ENCODE measurements around the gene LGMN. TPM values are rescaled to one million over a fixed set of nuclear protein-coding genes. Genes with fewer than 3 reads are reported as not detected.

LGMN gene
- total and polyA plus RNA-seq, 2 experiments from 2014 or later: 98.8 to 129 TPM

DNA sequence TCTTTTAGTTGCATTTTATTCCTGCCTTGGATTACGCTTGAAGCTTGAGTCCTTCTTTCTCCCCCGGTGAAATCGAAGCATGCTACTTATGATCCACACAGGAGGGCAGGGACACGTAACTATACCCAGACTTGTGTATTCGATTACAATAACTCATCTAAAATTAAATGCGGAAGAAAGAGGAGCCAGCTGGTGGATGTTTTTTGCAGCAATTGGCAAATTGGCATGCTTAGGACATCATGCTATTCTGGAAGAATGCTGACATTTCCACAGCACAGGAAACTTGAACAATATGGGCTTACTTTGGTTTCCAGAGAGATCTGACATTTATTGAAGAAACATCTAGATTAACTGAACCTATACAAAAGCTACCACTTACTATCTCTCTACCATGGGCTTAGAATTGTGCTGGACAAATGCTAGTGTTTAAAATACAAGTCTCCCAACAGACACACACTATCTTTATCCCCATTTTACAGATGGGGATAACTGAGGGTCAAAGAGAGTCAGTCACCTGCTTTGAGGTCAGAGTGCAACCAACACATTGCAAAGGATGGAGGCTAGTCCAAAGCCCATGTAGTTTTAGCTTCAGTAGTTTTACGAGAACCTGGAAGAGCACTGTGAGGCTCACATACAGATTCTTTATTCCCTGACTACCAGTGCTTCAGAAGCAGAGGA lies 36.3 kb downstream of the LGMN start:
- no peak overlapping the region for H3K4me3 ChIP-seq
- H3F3A ChIP-seq (ENCODE audit: insufficient read depth): peaks cover 9% of the 10 kb centered on the region; the same call in 1 of the 2 replicates
- no peak for TF ChIP-seq EZH2phosphoT487 (IDR thresholded peaks at IDR 0.05; ENCODE audit: insufficient read depth, low read depth)
- TF ChIP-seq EZH2 (IDR thresholded peaks at IDR 0.05; ENCODE audit: insufficient read depth, poor library complexity, severe bottlenecking): no peak
- no peak for DNase-seq
- H3K9ac ChIP-seq: no peak overlapping the region
- H3K9me3 ChIP-seq (ENCODE audit: low read depth): no peaks in the 10 kb centered on the region
- peaks cover 12% of the 10 kb centered on the region for H3K4me1 ChIP-seq (ENCODE audit: insufficient read depth)
- H4K20me1 ChIP-seq (ENCODE audit: insufficient read depth): no peaks in the 10 kb centered on the region
- no peaks in the 10 kb centered on the region for H3K36me3 ChIP-seq (ENCODE audit: low read depth)
- no peak overlapping the region for H3K27ac ChIP-seq
- in situ Hi-C loops (cut with MboI): no loop called here
- no peak overlapping the region for H3K4me2 ChIP-seq (ENCODE audit: unreplicated experiment)
- WGBS, 2 experiments (ENCODE audit: low coverage in 1 of 2, low lambda C conversion rate in 2 of 2, missing lambda C conversion rate in 2 of 2): 68 to 69% methylated on average over 7 of the region's 7 CpGs
- H3K27me3 ChIP-seq (replicated peaks; ENCODE audit: insufficient read depth): no peaks in the 10 kb centered on the region
- H2AFZ ChIP-seq: no peak overlapping the region
- H3K79me2 ChIP-seq (ENCODE audit: insufficient read depth): no peaks in the 10 kb centered on the region
- H3K9me2 ChIP-seq (ENCODE audit: insufficient read depth): no peaks in the 10 kb centered on the region

DNA sequence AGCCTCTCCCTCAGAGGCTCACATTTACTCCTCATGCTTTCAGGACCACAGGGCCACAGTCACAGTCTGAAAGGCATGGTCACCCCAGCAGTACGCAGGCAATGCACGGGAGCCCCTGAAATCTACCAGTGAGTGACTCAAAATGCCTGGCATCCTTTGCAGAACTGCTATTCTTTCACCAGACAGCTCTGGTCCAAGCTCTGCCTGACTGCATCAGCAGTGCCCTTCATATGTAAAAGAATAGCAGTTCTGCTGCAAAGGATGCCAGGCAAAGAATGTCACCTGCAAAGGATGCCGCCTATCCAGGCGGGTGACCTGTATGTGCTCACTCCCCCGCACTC lies 38.5 kb downstream of the LGMN start:
- peak; percentile 20 for DNase-seq
- Histone ChIP-seq H3K36me3 (ENCODE audit: low read depth) (no peaks in the 10 kb centered on the region), H3K4me2 (ENCODE audit: unreplicated experiment) (no peak overlapping the region), H3K9me3 (ENCODE audit: low read depth) (no peaks in the 10 kb centered on the region), H3K4me3 (no peak overlapping the region), H3K79me2 (ENCODE audit: insufficient read depth) (no peaks in the 10 kb centered on the region), H4K20me1 (ENCODE audit: insufficient read depth) (no peaks in the 10 kb centered on the region), H3F3A (ENCODE audit: insufficient read depth) (peaks cover 9% of the 10 kb centered on the region; the same call in 1 of the 2 replicates), H3K27ac (no peak overlapping the region), H3K9ac (no peak overlapping the region), H3K4me1 (ENCODE audit: insufficient read depth) (peaks cover 12% of the 10 kb centered on the region), H3K27me3 (replicated peaks; ENCODE audit: insufficient read depth) (no peaks in the 10 kb centered on the region), H2AFZ (no peak overlapping the region), H3K9me2 (ENCODE audit: insufficient read depth) (no peaks in the 10 kb centered on the region)
- in situ Hi-C loops (cut with MboI): no loop called here
- TF ChIP-seq EZH2 (IDR thresholded peaks at IDR 0.05; ENCODE audit: insufficient read depth, poor library complexity, severe bottlenecking): no peak
- TF ChIP-seq EZH2phosphoT487 (IDR thresholded peaks at IDR 0.05; ENCODE audit: insufficient read depth, low read depth): no peak
- WGBS, 2 experiments (ENCODE audit: low coverage in 1 of 2, low lambda C conversion rate in 2 of 2, missing lambda C conversion rate in 2 of 2): 83 to 89% methylated on average over 5 of the region's 5 CpGs

DNA sequence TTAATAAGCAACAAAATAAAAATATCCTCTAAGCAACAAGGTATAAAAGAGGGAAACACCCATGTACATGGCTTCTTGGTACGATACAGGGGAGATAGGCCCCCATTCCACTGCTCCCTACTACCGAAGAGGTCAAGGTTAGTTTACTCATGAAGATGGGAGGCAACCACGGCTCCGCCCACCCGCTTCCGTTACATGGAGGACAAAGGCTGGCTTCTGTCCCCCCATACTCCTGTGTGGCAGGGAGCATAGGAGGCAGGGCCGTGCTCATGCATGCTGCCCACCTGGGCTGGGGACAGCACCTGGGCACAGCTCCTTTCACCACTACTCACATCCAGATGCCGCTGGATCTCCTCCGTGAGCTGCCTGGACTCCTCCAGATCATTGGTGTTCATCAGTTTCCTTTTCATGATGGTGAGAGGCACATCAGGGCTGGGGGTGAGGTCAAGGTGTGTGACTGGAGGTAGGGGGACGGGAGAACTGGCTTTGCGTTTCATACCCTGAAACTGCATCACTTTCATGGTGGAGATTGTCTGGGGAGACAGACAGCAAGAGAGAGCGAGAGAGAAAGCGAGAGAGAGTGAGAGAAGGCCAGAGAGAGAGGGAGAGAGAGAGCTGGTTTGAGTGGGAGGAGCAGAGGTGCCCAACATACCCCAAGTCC lies 39.0 kb downstream of the LGMN start:
- peak overlapping the region; percentile 16 for H3K4me2 ChIP-seq (ENCODE audit: unreplicated experiment)
- H3K4me1 ChIP-seq (ENCODE audit: insufficient read depth): peaks cover 12% of the 10 kb centered on the region
- TF ChIP-seq EZH2phosphoT487 (IDR thresholded peaks at IDR 0.05; ENCODE audit: insufficient read depth, low read depth) (no peak), EZH2 (IDR thresholded peaks at IDR 0.05; ENCODE audit: insufficient read depth, poor library complexity, severe bottlenecking) (no peak)
- no peak overlapping the region for H3K4me3 ChIP-seq
- no peaks in the 10 kb centered on the region for H3K36me3 ChIP-seq (ENCODE audit: low read depth)
- peaks cover 9% of the 10 kb centered on the region; the same call in 1 of the 2 replicates for H3F3A ChIP-seq (ENCODE audit: insufficient read depth)
- WGBS, 2 experiments (ENCODE audit: low coverage in 1 of 2, low lambda C conversion rate in 2 of 2, missing lambda C conversion rate in 2 of 2): 88 to 91% methylated on average over 13 of the region's 13 CpGs
- peak overlapping the region; percentile 30; the same call in 1 of the 2 replicates for H2AFZ ChIP-seq
- no peaks in the 10 kb centered on the region for H3K27me3 ChIP-seq (replicated peaks; ENCODE audit: insufficient read depth)
- H3K9me3 ChIP-seq (ENCODE audit: low read depth): no peaks in the 10 kb centered on the region
- no peaks in the 10 kb centered on the region for H4K20me1 ChIP-seq (ENCODE audit: insufficient read depth)
- H3K27ac ChIP-seq: peak overlapping the region; percentile 65
- no peaks in the 10 kb centered on the region for H3K9me2 ChIP-seq (ENCODE audit: insufficient read depth)
- in situ Hi-C loops (cut with MboI): no loop called here
- H3K9ac ChIP-seq: peak overlapping the region; percentile 44
- H3K79me2 ChIP-seq (ENCODE audit: insufficient read depth): no peaks in the 10 kb centered on the region
- DNase-seq: peak; percentile 21

DNA sequence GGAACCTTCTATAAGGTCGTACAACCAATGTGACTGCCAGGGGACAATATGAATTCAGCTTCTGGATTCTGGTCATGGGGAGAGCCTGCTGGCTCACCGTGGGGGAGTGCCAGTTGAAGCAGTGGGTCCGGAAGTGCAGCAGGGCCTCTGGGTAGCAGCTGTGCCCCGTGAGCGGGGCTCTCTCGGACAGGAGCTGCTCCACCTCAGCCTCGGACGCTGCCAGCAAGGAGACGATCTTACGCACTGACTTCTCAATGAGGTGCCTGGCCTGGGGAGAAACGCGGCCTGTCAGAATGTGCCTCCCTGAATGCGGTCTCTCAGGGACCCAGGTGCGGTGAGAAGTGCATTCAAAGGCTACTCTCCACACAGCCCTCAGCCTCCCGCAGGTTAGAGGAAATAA lies 42.0 kb downstream of the LGMN start:
- H4K20me1 ChIP-seq (ENCODE audit: insufficient read depth): no peaks in the 10 kb centered on the region
- DNase-seq: no peak
- no peak overlapping the region for H3K27ac ChIP-seq
- H3K9me2 ChIP-seq (ENCODE audit: insufficient read depth): no peaks in the 10 kb centered on the region
- in situ Hi-C loops (cut with MboI): no loop called here
- H3K9me3 ChIP-seq (ENCODE audit: low read depth): no peaks in the 10 kb centered on the region
- WGBS, 2 experiments (ENCODE audit: low coverage in 1 of 2, low lambda C conversion rate in 2 of 2, missing lambda C conversion rate in 2 of 2): 91 to 96% methylated on average over 14 to 15 of the region's 15 CpGs
- H3K4me2 ChIP-seq (ENCODE audit: unreplicated experiment): no peak overlapping the region
- TF ChIP-seq EZH2 (IDR thresholded peaks at IDR 0.05; ENCODE audit: insufficient read depth, poor library complexity, severe bottlenecking): no peak
- TF ChIP-seq EZH2phosphoT487 (IDR thresholded peaks at IDR 0.05; ENCODE audit: insufficient read depth, low read depth): no peak
- H3K9ac ChIP-seq: no peak overlapping the region
- peaks cover 9% of the 10 kb centered on the region; the same call in 1 of the 2 replicates for H3F3A ChIP-seq (ENCODE audit: insufficient read depth)
- H3K4me3 ChIP-seq: no peak overlapping the region
- H2AFZ ChIP-seq: no peak overlapping the region
- no peaks in the 10 kb centered on the region for H3K36me3 ChIP-seq (ENCODE audit: low read depth)
- no peaks in the 10 kb centered on the region for H3K79me2 ChIP-seq (ENCODE audit: insufficient read depth)
- H3K4me1 ChIP-seq (ENCODE audit: insufficient read depth): peaks cover 12% of the 10 kb centered on the region
- H3K27me3 ChIP-seq (replicated peaks; ENCODE audit: insufficient read depth): no peaks in the 10 kb centered on the region

Measured in GM23248 (cell line).